SHP77 (cell line): Measurements from ENCODE around the gene S100A9.

Experiments
- DNase-seq, 2 experiments: peaks; one replicate each; lab custom pipeline; 2025; lab: John Stamatoyannopoulos, UW

The S100A9 gene

GRCh38 chr1:153361480-153362109 lies 3.9 kb downstream of the S100A9 start:
- DNase-seq, result no peak

GRCh38 chr1:153362187-153362775 lies 4.6 kb downstream of the S100A9 start:
- DNase-seq, result no peak

GRCh38 chr1:153363641-153364040 lies 6.0 kb downstream of the S100A9 start:
- no peak for DNase-seq

- no peak for DNase-seq
Measured at GRCh38 chr1:153364156-153364555, 6.5 kb downstream of the S100A9 start.

GRCh38 chr1:153364766-153365666 lies 7.4 kb downstream of the S100A9 start:
- DNase-seq, result no peak

GRCh38 chr1:153365696-153366095 lies 8.0 kb downstream of the S100A9 start:
- no peak for DNase-seq

GRCh38 chr1:153366261-153366660 lies 8.6 kb downstream of the S100A9 start:
- DNase-seq, result no peak

GRCh38 chr1:153367090-153367489 lies 9.4 kb downstream of the S100A9 start:
- DNase-seq, result no peak

- no peak for DNase-seq
Measured at GRCh38 chr1:153368495-153368894, 10.8 kb downstream of the S100A9 start.

- DNase-seq, result no peak
Measured at GRCh38 chr1:153370146-153370545, 12.5 kb downstream of the S100A9 start.

- DNase-seq, result no peak
Measured at GRCh38 chr1:153371231-153371630, 13.6 kb downstream of the S100A9 start.

- DNase-seq, result no peak
Measured at GRCh38 chr1:153372571-153372970, 14.9 kb downstream of the S100A9 start.

GRCh38 chr1:153374071-153374470 lies 16.4 kb downstream of the S100A9 start:
- no peak for DNase-seq

- no peak for DNase-seq
Measured at GRCh38 chr1:153375511-153375910, 17.9 kb downstream of the S100A9 start, which contains the start of gene S100A12. Gene S100A12 (minus strand): TSS chr1:153375621. CDS start chr1:153374592, 1,029 bp downstream.

- no peak for DNase-seq
Measured at GRCh38 chr1:153379591-153379990, 21.9 kb downstream of the S100A9 start.

GRCh38 chr1:153380711-153381110 lies 23.1 kb downstream of the S100A9 start:
- no peak for DNase-seq

GRCh38 chr1:153384958-153385580 lies 27.4 kb downstream of the S100A9 start:
- DNase-seq, result no peak

- DNase-seq, result no peak
Measured at GRCh38 chr1:153386500-153386901, 28.8 kb downstream of the S100A9 start.

GRCh38 chr1:153387001-153387400 lies 29.3 kb downstream of the S100A9 start:
- DNase-seq, result no peak

GRCh38 chr1:153387785-153388184 lies 30.1 kb downstream of the S100A9 start:
- DNase-seq, result no peak

GRCh38 chr1:153389401-153389800 lies 31.7 kb downstream of the S100A9 start:
- no peak for DNase-seq
